ENCODE data around the gene LAS1L.
"Not testable (repeated sequence)": the region's sequence is repeated elsewhere in the genome, so short reads cannot be mapped to it uniquely, and the experiment has no call there.

LAS1L gene

DNA sequence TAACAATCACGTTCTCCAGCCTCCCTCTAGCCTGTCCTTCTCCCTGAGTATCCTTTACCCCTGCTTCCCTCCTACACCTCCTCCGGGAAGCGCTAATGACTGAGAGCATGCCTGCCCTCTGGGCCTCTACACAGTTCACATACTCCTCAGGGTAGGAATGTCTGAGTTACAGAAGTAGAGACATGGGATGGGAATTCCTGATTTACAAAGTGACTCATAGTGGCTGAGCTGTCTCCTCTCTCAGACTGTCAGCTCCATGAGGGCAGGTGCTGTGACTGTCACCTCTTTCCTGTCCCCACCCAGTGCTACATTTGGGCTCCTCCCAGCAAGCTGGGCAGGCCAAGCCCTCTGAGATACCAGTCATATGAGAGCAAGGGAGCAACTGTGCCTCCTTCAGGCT is 2.6 kb downstream of the LAS1L start:
- Histone ChIP-seq H3K4me1 (ENCODE audit: insufficient read depth, poor library complexity, severe bottlenecking) (no peaks in the 10 kb centered on the region), H3K4me3 (ENCODE audit: severe bottlenecking) (no peak overlapping the region), H3K9me3 (ENCODE audit: severe bottlenecking) (no peaks in the 10 kb centered on the region), H3K36me3 (ENCODE audit: low read depth) (peaks cover 22% of the 10 kb centered on the region), H3K27ac (ENCODE audit: poor library complexity, severe bottlenecking) (no peak overlapping the region), H3K27me3 (ENCODE audit: insufficient read depth, poor library complexity, severe bottlenecking) (no peaks in the 10 kb centered on the region)
- ATAC-seq (ENCODE audit: low read depth) (no peak), DNase-seq (ENCODE audit: low spot score) (no peak)
- TF ChIP-seq, protein P1, sequence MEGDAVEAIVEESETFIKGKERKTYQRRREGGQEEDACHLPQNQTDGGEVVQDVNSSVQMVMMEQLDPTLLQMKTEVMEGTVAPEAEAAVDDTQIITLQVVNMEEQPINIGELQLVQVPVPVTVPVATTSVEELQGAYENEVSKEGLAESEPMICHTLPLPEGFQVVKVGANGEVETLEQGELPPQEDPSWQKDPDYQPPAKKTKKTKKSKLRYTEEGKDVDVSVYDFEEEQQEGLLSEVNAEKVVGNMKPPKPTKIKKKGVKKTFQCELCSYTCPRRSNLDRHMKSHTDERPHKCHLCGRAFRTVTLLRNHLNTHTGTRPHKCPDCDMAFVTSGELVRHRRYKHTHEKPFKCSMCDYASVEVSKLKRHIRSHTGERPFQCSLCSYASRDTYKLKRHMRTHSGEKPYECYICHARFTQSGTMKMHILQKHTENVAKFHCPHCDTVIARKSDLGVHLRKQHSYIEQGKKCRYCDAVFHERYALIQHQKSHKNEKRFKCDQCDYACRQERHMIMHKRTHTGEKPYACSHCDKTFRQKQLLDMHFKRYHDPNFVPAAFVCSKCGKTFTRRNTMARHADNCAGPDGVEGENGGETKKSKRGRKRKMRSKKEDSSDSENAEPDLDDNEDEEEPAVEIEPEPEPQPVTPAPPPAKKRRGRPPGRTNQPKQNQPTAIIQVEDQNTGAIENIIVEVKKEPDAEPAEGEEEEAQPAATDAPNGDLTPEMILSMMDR (IDR thresholded peaks at IDR 0.05; ENCODE audit: poor library complexity, severe bottlenecking) = no peak

DNA sequence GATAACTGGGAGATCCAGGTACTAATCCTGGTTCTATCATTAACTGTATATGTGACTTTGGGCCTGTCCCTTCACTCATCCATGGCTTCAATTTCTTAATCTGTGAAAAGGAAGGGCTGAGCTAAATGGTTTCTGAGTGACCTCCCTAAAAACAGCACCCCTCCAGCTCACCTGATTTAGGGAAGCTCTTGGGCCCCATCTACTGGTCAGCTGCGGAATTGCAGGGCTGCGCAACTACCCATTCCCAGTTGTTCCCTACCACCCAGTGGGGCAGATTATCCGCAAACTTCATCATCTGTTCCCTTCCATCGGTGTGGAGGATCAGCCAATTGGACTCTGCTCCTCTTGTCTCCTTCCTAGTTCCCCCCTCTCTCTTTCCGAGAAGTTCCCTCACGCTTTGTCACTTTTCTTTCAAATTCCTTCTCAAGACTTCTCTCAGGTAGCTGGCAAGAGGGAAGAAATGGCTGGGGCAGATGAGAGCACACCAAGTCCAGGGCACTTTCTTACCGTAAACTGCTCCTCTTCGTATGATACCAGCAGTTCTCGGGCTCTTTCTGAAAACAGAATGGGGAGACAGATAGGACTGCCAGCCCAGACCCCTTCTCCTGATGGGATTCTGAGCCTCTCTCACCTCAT is 5.8 kb downstream of the LAS1L start:
- TF ChIP-seq, protein P1 (IDR thresholded peaks at IDR 0.05; ENCODE audit: poor library complexity, severe bottlenecking) = peak; percentile 82
- Histone ChIP-seq H3K4me3 (ENCODE audit: severe bottlenecking) (no peak overlapping the region), H3K36me3 (ENCODE audit: low read depth) (peaks cover 41% of the 10 kb centered on the region), H3K27me3 (ENCODE audit: insufficient read depth, poor library complexity, severe bottlenecking) (no peaks in the 10 kb centered on the region), H3K4me1 (ENCODE audit: insufficient read depth, poor library complexity, severe bottlenecking) (no peaks in the 10 kb centered on the region), H3K9me3 (ENCODE audit: severe bottlenecking) (no peaks in the 10 kb centered on the region), H3K27ac (ENCODE audit: poor library complexity, severe bottlenecking) (no peak overlapping the region)
- DNase-seq (ENCODE audit: low spot score) (no peak), ATAC-seq (ENCODE audit: low read depth) (peak; percentile 44; the same call in 1 of the 3 replicates)

DNA sequence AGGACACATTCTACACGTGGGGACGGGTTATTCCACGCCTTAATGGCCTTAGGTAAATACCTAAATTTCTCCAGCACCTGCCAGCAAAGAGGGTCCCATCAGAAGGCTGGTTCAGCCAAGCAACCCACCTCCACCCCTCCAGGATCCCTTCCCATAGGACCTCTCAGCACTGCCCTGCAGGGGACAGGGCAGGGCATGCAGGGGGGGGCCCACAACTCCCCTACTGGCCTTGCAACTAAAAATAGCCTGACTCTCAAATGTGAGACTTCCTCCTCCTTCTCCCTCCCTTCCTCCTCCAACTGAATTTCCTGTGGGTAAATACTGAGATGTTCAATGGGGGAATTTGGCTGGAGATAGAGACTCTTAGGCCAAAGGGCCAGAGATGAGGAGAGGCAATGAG is 6.3 kb downstream of the LAS1L start:
- H3K36me3 ChIP-seq (ENCODE audit: low read depth) = peaks cover 41% of the 10 kb centered on the region
- H3K27ac ChIP-seq (ENCODE audit: poor library complexity, severe bottlenecking) = no peak overlapping the region
- DNase-seq (ENCODE audit: low spot score) = no peak
- H3K27me3 ChIP-seq (ENCODE audit: insufficient read depth, poor library complexity, severe bottlenecking) = no peaks in the 10 kb centered on the region
- no peaks in the 10 kb centered on the region for H3K4me1 ChIP-seq (ENCODE audit: insufficient read depth, poor library complexity, severe bottlenecking)
- no peak for ATAC-seq (ENCODE audit: low read depth)
- TF ChIP-seq, protein P1 (IDR thresholded peaks at IDR 0.05; ENCODE audit: poor library complexity, severe bottlenecking) = no peak
- H3K4me3 ChIP-seq (ENCODE audit: severe bottlenecking) = no peak overlapping the region
- no peaks in the 10 kb centered on the region for H3K9me3 ChIP-seq (ENCODE audit: severe bottlenecking)

DNA sequence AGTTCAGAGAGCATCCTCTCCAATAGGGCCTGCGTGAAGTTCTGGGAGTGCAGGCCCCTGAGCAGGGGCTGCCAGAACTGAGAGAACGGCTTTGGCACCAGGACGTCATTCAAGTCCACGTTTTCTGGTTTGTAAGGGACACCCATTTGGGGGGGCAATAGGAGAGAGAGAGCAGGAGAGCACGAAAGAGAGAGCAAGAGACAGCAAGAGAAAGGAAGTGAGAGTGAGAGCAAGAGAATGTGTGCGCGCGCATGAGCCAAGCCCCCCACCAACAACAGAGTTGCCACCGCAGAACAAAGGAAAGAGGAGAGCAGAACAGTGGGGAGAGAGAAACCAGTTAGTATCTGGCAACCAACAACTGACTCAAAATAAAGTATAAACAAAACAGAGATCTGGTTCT is 10.4 kb downstream of the LAS1L start:
- H3K9me3 ChIP-seq (ENCODE audit: severe bottlenecking) = no peaks in the 10 kb centered on the region
- peaks cover 46% of the 10 kb centered on the region for H3K36me3 ChIP-seq (ENCODE audit: low read depth)
- no peaks in the 10 kb centered on the region for H3K27me3 ChIP-seq (ENCODE audit: insufficient read depth, poor library complexity, severe bottlenecking)
- ATAC-seq (ENCODE audit: low read depth) (no peak), DNase-seq (ENCODE audit: low spot score) (no peak)
- TF ChIP-seq, protein P1 (IDR thresholded peaks at IDR 0.05; ENCODE audit: poor library complexity, severe bottlenecking) = no peak
- no peaks in the 10 kb centered on the region for H3K4me1 ChIP-seq (ENCODE audit: insufficient read depth, poor library complexity, severe bottlenecking)
- H3K27ac ChIP-seq (ENCODE audit: poor library complexity, severe bottlenecking) = no peak overlapping the region
- H3K4me3 ChIP-seq (ENCODE audit: severe bottlenecking) = no peak overlapping the region

DNA sequence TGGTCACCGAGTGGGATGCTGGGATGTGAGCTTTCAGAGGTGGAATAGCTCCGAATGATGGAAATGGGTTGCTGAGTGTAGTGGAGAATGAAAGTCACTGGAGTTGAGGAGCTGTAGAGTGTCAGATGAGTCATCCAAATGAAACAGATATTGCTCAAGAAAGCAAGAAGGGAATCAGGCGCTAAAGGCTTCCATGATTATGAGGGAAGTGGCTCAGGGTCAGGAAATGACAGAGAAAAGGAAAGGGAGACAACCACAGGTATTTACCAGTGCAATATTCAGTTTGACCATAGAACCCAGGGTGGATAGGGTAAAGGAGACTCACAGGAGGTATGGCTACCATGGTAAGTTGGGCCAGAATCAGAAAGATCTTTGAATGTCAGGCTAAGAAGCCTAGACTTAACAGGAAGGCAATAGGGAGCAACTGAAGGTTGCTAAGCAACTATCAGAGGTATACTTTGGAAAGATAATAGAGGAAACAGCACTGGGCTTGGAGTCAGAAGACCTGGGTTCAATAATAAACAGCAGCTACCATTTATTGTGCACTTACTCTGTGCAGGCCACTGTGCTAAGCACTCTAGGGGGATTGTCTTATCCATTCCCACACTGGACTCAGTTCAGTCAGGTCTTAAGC is 11.7 kb downstream of the LAS1L start:
- no peak for DNase-seq (ENCODE audit: low spot score)
- Histone ChIP-seq H3K27ac (ENCODE audit: poor library complexity, severe bottlenecking) (no peak overlapping the region), H3K4me1 (ENCODE audit: insufficient read depth, poor library complexity, severe bottlenecking) (no peaks in the 10 kb centered on the region), H3K27me3 (ENCODE audit: insufficient read depth, poor library complexity, severe bottlenecking) (no peaks in the 10 kb centered on the region), H3K36me3 (ENCODE audit: low read depth) (peaks cover 40% of the 10 kb centered on the region), H3K4me3 (ENCODE audit: severe bottlenecking) (no peak overlapping the region), H3K9me3 (ENCODE audit: severe bottlenecking) (no peaks in the 10 kb centered on the region)
- ATAC-seq (ENCODE audit: low read depth) = peak; percentile 57; the same call in 2 of the 3 replicates
- TF ChIP-seq, protein P1 (IDR thresholded peaks at IDR 0.05; ENCODE audit: poor library complexity, severe bottlenecking) = no peak

DNA sequence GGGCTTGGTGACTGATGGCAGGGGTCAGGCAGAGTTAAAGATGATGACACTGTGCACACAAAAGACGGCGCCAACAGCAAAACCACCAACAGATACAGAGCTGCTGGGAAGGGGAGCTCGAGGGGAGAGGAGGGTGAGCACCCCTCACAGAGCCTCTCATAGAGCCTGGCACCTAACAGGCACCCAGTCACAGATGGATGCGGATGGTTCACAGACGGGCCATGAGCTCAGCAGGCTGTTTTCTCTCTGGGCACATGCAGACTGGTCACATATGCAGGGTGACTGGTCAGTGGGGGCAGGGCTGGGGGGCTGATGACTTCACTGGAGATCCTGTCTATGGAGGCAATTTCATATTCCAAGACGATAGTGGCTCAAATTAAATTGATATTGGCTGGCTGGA is 15.1 kb downstream of the LAS1L start:
- H3K27me3 ChIP-seq (ENCODE audit: insufficient read depth, poor library complexity, severe bottlenecking); DNase-seq (ENCODE audit: low spot score); H3K4me3 ChIP-seq (ENCODE audit: severe bottlenecking); ATAC-seq (ENCODE audit: low read depth); H3K9me3 ChIP-seq (ENCODE audit: severe bottlenecking); H3K4me1 ChIP-seq (ENCODE audit: insufficient read depth, poor library complexity, severe bottlenecking); H3K27ac ChIP-seq (ENCODE audit: poor library complexity, severe bottlenecking): not testable (repeated sequence)
- peaks cover 30% of the 10 kb centered on the region for H3K36me3 ChIP-seq (ENCODE audit: low read depth)

DNA sequence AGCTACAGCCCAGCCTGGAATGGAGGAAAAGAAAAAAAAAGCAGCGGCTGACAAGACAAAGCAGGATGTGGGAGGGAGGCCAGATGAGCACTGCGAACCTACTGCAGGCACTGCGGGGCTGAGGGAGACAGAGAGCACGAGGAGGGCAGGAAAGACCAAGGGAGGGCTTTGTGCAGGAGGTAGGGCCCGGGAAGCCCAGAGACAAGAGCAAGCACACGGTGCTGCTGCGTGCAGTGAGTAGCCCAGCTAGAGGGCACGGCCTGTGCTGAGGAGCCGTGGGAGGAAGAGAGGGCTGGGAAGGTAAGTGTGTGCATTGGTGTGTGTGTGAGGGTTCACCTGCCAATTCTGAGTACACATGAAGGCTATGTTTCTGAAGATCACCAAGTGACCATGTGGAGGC is 15.6 kb downstream of the LAS1L start:
- not testable (repeated sequence) for H3K4me1 ChIP-seq (ENCODE audit: insufficient read depth, poor library complexity, severe bottlenecking); H3K4me3 ChIP-seq (ENCODE audit: severe bottlenecking); H3K9me3 ChIP-seq (ENCODE audit: severe bottlenecking); ATAC-seq (ENCODE audit: low read depth); DNase-seq (ENCODE audit: low spot score); H3K27me3 ChIP-seq (ENCODE audit: insufficient read depth, poor library complexity, severe bottlenecking); H3K27ac ChIP-seq (ENCODE audit: poor library complexity, severe bottlenecking)
- H3K36me3 ChIP-seq (ENCODE audit: low read depth) = peaks cover 26% of the 10 kb centered on the region
